GDM1 (cell line): Measurements from ENCODE around the gene PLCB1.

Experiments
- DNase-seq: peaks from one replicate; lab custom pipeline; 2025; lab: John Stamatoyannopoulos, UW

The PLCB1 gene

GRCh38 chr20:8895472-8895871, 763.4 kb downstream of the PLCB1 start:
- DNase-seq, result no peak

- DNase-seq, result no peak
Observed at GRCh38 chr20:8898823-8899222, 766.8 kb downstream of the PLCB1 start.

GRCh38 chr20:8901237-8902025, 769.4 kb downstream of the PLCB1 start:
- no peak for DNase-seq

- no peak for DNase-seq
Observed at GRCh38 chr20:8903655-8904605, 771.9 kb downstream of the PLCB1 start.

GRCh38 chr20:8909596-8909995, 777.5 kb downstream of the PLCB1 start:
- DNase-seq, result no peak

GRCh38 chr20:8912096-8912495, 780.0 kb downstream of the PLCB1 start:
- no peak for DNase-seq

- DNase-seq, result no peak
Observed at GRCh38 chr20:8912731-8913130, 780.7 kb downstream of the PLCB1 start.

- no peak for DNase-seq
Observed at GRCh38 chr20:8913456-8913855, 781.4 kb downstream of the PLCB1 start.

GRCh38 chr20:8914421-8914820, 782.4 kb downstream of the PLCB1 start:
- no peak for DNase-seq

- no peak for DNase-seq
Observed at GRCh38 chr20:8917084-8917483, 785.0 kb downstream of the PLCB1 start.

- no peak for DNase-seq
Observed at GRCh38 chr20:8918145-8918544, 786.1 kb downstream of the PLCB1 start.

- no peak for DNase-seq
Observed at GRCh38 chr20:8924539-8924938, 792.5 kb downstream of the PLCB1 start.

- no peak for DNase-seq
Observed at GRCh38 chr20:8930726-8931125, 798.7 kb downstream of the PLCB1 start.

GRCh38 chr20:8932192-8933165, 800.4 kb downstream of the PLCB1 start:
- DNase-seq, result no peak

- DNase-seq, result no peak
Observed at GRCh38 chr20:8933381-8933807, 801.3 kb downstream of the PLCB1 start.

GRCh38 chr20:8934362-8934761, 802.3 kb downstream of the PLCB1 start:
- no peak for DNase-seq
